ENCODE measurements around the gene ARL16. TPM values are rescaled to one million over a fixed set of nuclear protein-coding genes. Genes with fewer than 3 reads are reported as not detected.

ARL16 gene
- total and polyA plus RNA-seq, 2 of the 4 experiments (the other 2 are of a cell fraction) = 51.1 to 77.9 TPM

- Histone ChIP-seq H3K56ac (ENCODE audit: extremely low read depth, insufficient read depth, low read length) (no peak overlapping the region), H3K27me3 (ENCODE audit: control insufficient read depth, insufficient read depth, low read length) (peaks cover 19% of the 10 kb centered on the region), H2BK20ac (ENCODE audit: low read depth, low read length) (no peak overlapping the region), H2BK5ac (ENCODE audit: low read depth, low read length, poor library complexity, severe bottlenecking) (no peak overlapping the region), H3K9ac (ENCODE audit: low read depth, low read length) (no peak overlapping the region), H3K79me1 (ENCODE audit: low read depth in 1 of 2, low read length in 2 of 2) (peaks cover 0 to 6% of the 10 kb centered on the region in 2 experiments; a peak in 1 of 4 replicates), H2BK15ac (ENCODE audit: low read depth, low read length) (no peak overlapping the region), H3K27ac (ENCODE audit: insufficient read depth, low read length) (no peak overlapping the region), H3K23ac (ENCODE audit: low read depth, low read length) (no peak overlapping the region), H3K14ac (replicated peaks; ENCODE audit: low read depth, low read length) (no peak overlapping the region), H2AK9ac (replicated peaks; ENCODE audit: low read depth, low read length, poor library complexity) (no peak overlapping the region), H3K9me1 (ENCODE audit: insufficient read depth, low read length) (peaks cover 11% of the 10 kb centered on the region), H2AK5ac (ENCODE audit: low read depth, low read length) (no peak overlapping the region), H3K18ac (ENCODE audit: low read depth, low read length) (no peak overlapping the region), H4K91ac (ENCODE audit: insufficient read depth, low read depth, low read length) (no peak overlapping the region), H2AFZ (replicated peaks; ENCODE audit: low read length, poor library complexity) (no peak overlapping the region), H4K8ac (ENCODE audit: low read depth in 2 of 2, low read length in 2 of 2) (no peak overlapping the region), H4K5ac (ENCODE audit: low read depth, low read length) (no peak overlapping the region), H3K9me3 (ENCODE audit: control insufficient read depth, insufficient read depth, low read length) (peaks cover 8% of the 10 kb centered on the region; the same call in 1 of the 2 replicates), H2BK120ac (ENCODE audit: low read depth, low read length) (no peak overlapping the region), H3K4me2 (ENCODE audit: low read depth, low read length) (no peak overlapping the region), H3K36me3 (ENCODE audit: control insufficient read depth, insufficient read depth, low read length) (0 out of 2 replicates have a peak, but pooled peaks cover 2% of the 10 kb centered on the region), H3K4me1 (ENCODE audit: control insufficient read depth, insufficient read depth, low read length) (peaks cover 11% of the 10 kb centered on the region), H4K20me1 (ENCODE audit: insufficient read depth, low read length) (peaks cover 3% of the 10 kb centered on the region; the same call in 1 of the 2 replicates), H3K4ac (ENCODE audit: low read depth, low read length) (no peak overlapping the region), H3K4me3 (ENCODE audit: insufficient read depth, low read depth, low read length) (no peak overlapping the region)
- intact Hi-C loops (cut with micrococcal nuclease) (no loop called here), dilution Hi-C loops (cut with HindIII; ENCODE audit: low sequenced_read_pairs, unreplicated experiment) (no loop called here), in situ Hi-C loops (cut with MboI; ENCODE audit: low sequenced_read_pairs) (no loop called here)
- ChIA-PET CTCF (no interaction called here), POLR2A (ENCODE audit: unreplicated experiment) (interaction anchor here (0.7 kb wide), 1 partner anchor 225 kb away, joined by 4 read pairs; no protein-coding TSS in a partner anchor)
- DNase-seq (no peak), ATAC-seq (ENCODE audit: low read depth) (no peak)
- TF ChIP-seq FOS (IDR thresholded peaks at IDR 0.05; ENCODE audit: low read depth, low read length) (no peak), RFX5 (IDR thresholded peaks at IDR 0.05; ENCODE audit: low read depth, low read length) (no peak), MAFK (IDR thresholded peaks at IDR 0.05; ENCODE audit: low read depth, low read length) (no peak), NFE2L2 (IDR thresholded peaks at IDR 0.05; ENCODE audit: low read depth, low read length) (no peak), CTCF (conservative IDR thresholded peaks at IDR 0.05; ENCODE audit: low read depth, low read length) (no peak), POLR2A (IDR thresholded peaks at IDR 0.05; ENCODE audit: low read depth, low read length) (no peak), SMC3 (IDR thresholded peaks at IDR 0.05; ENCODE audit: low read depth, low read length) (no peak), MXI1 (IDR thresholded peaks at IDR 0.05; ENCODE audit: borderline replicate concordance, low read depth, low read length) (no peak), RAD21 (IDR thresholded peaks at IDR 0.05; ENCODE audit: low read length) (no peak), MAZ (IDR thresholded peaks at IDR 0.05; ENCODE audit: borderline replicate concordance, low read depth, low read length) (no peak), CEBPB (IDR thresholded peaks at IDR 0.05; ENCODE audit: low read depth, low read length) (no peak)
- TF ChIP-seq, protein P1, sequence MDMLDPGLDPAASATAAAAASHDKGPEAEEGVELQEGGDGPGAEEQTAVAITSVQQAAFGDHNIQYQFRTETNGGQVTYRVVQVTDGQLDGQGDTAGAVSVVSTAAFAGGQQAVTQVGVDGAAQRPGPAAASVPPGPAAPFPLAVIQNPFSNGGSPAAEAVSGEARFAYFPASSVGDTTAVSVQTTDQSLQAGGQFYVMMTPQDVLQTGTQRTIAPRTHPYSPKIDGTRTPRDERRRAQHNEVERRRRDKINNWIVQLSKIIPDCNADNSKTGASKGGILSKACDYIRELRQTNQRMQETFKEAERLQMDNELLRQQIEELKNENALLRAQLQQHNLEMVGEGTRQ (IDR thresholded peaks at IDR 0.05; ENCODE audit: low read depth, low read length) = no peak
- WGBS, 2 experiments (ENCODE audit: extremely low coverage in 2 of 2, insufficient read length in 1 of 2) = 100% methylated on average over 1 of the region's 12 CpGs; no CpG with 5 or more reads in 1 of the 2 experiments
- BruUV-seq (replicated peaks) = no TSS peak
Observed at GRCh38 chr17:81646869-81647600, 36.6 kb downstream of the ARL16 start.

Data from IMR-90 (cell line).